Measurements from ENCODE around the gene PRR33.
A peak's percentile ranks its signal among the peaks of the same experiment; 100 is the strongest.

PRR33 gene

DNA sequence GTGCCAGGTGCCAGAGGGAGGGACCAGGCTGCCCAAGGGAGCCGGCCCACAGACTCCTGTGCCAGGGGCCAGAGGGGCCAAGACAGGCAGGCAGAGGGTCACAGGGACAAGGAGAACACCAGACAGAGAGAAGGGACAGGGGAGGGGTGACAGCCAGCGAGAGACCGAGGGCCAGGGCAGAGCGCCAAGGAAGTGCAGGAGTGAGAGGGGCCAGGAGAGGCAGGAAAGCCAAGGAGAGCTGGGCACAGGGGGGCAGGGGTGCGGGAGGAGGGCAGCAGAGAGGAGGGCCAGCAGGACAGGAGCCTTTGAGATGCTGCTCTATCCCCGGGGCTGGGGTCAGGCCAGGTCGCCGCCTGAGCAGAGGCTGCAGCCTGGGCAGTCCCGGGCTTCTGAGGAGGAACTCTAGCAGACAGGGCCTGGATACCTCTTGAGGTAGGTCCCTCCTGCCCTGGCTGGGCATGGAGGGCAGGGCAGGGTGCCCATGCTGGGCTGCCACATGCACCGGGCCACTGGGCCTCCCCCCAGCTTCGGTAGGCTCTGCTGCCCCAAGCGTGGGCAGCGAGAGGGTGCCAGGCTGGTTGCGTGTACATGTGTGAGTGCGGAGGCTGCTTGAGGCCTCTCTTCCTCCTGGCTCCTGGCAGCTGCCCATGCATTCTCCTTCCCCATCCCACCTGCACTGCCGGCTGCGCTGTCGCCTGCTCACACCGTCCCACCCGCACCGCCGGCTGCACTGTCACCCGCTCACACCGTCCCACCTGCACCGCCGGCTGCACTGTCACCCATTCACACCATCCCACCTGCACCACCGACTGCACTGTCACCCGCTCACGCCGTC lies 26.6 kb downstream of the PRR33 start:
- H3K27me3 ChIP-seq (ENCODE audit: insufficient read depth, low read length), result peaks cover 17% of the 10 kb centered on the region
- H3K4me3 ChIP-seq (ENCODE audit: low read depth, low read length), result no peak overlapping the region
- no peaks in the 10 kb centered on the region for H3K36me3 ChIP-seq (ENCODE audit: insufficient read depth, low read length)
- H3K4me1 ChIP-seq (ENCODE audit: control insufficient read depth, insufficient read depth, low read length, unreplicated experiment), result peaks cover 41% of the 10 kb centered on the region
- H2AFZ ChIP-seq (ENCODE audit: low read length, unreplicated experiment), result no peak overlapping the region
- no peaks in the 10 kb centered on the region for H3K79me2 ChIP-seq (ENCODE audit: control insufficient read depth, insufficient read depth, low read length, unreplicated experiment)
- H3K27ac ChIP-seq (ENCODE audit: low read depth, low read length), result peak overlapping the region; percentile 89; the same call in 1 of the 2 replicates

DNA sequence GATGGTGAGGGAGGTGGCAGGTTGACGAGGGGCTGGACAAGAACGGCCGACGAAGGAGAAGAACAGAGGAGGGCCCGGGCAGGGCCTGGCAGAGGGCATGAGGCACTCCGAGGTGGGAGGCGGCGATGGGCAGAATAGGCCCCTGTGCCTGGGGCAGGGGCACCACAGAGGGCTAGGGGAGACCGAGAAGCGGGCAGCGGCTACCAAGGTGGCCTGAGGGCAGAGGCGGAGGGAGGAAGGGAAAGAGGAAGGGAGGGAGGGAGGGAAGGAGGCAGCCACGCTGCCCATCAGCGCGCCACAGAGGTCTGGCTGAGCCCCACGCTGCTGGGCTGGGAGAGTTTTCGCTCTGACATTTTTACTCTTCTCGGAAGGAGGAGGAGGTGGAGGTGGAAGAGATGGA lies 27.5 kb downstream of the PRR33 start:
- Histone ChIP-seq H3K79me2 (ENCODE audit: control insufficient read depth, insufficient read depth, low read length, unreplicated experiment) (no peaks in the 10 kb centered on the region), H3K27ac (ENCODE audit: low read depth, low read length) (peak overlapping the region; percentile 89), H3K27me3 (ENCODE audit: insufficient read depth, low read length) (peaks cover 8% of the 10 kb centered on the region; the same call in 1 of the 2 replicates), H2AFZ (ENCODE audit: low read length, unreplicated experiment) (no peak overlapping the region), H3K36me3 (ENCODE audit: insufficient read depth, low read length) (no peaks in the 10 kb centered on the region), H3K4me3 (ENCODE audit: low read depth, low read length) (peak overlapping the region; percentile 59), H3K4me1 (ENCODE audit: control insufficient read depth, insufficient read depth, low read length, unreplicated experiment) (peaks cover 41% of the 10 kb centered on the region)

DNA sequence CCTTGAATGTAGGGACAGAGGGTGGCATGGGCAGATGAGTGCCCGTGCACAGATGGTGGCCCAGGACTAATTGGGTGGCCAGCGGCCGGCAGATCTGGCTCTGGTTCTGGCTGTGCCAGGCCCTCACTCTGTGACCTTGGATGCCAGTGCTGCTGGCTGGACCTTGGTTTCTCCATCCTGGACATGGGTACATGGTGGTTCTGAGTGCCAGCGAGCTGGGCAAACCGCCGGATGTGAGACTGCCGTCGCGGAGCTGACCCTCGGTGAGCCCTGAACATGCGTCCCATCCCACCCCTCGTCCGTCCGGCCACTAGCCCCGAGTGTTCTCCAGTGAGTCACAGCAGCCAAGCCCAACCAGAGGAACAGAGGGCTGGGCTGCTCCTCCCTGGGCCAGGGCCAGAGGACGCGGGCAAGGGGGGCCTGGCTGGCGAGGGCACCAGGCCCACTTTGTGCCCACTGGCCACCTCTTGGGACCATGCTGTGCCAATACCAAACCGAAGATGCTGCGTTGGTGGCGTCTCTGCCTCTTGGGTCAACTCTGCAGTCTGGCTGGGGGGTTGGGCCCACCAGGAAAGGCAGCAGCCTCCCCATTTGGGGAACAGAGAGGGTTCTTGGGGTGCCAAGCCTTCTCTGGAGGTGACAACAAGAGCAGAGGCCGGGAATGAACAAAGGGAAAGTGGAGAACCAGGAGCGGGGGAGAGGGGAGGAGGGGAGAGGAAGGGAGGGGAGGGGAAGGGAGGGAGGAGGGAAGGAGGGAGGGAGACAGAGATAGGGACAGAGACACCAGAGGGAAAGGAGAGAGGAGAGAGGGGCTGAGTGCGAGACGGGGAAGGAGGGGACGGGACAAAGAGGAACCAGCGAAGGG lies 28.1 kb downstream of the PRR33 start:
- no peaks in the 10 kb centered on the region for H3K36me3 ChIP-seq (ENCODE audit: insufficient read depth, low read length)
- no peaks in the 10 kb centered on the region for H3K79me2 ChIP-seq (ENCODE audit: control insufficient read depth, insufficient read depth, low read length, unreplicated experiment)
- H2AFZ ChIP-seq (ENCODE audit: low read length, unreplicated experiment), result no peak overlapping the region
- peaks cover 2% of the 10 kb centered on the region; the same call in 1 of the 2 replicates for H3K27me3 ChIP-seq (ENCODE audit: insufficient read depth, low read length)
- peaks cover 35% of the 10 kb centered on the region for H3K4me1 ChIP-seq (ENCODE audit: control insufficient read depth, insufficient read depth, low read length, unreplicated experiment)
- H3K4me3 ChIP-seq (ENCODE audit: low read depth, low read length), result peak overlapping the region; percentile 59
- peak overlapping the region; percentile 89 for H3K27ac ChIP-seq (ENCODE audit: low read depth, low read length)

DNA sequence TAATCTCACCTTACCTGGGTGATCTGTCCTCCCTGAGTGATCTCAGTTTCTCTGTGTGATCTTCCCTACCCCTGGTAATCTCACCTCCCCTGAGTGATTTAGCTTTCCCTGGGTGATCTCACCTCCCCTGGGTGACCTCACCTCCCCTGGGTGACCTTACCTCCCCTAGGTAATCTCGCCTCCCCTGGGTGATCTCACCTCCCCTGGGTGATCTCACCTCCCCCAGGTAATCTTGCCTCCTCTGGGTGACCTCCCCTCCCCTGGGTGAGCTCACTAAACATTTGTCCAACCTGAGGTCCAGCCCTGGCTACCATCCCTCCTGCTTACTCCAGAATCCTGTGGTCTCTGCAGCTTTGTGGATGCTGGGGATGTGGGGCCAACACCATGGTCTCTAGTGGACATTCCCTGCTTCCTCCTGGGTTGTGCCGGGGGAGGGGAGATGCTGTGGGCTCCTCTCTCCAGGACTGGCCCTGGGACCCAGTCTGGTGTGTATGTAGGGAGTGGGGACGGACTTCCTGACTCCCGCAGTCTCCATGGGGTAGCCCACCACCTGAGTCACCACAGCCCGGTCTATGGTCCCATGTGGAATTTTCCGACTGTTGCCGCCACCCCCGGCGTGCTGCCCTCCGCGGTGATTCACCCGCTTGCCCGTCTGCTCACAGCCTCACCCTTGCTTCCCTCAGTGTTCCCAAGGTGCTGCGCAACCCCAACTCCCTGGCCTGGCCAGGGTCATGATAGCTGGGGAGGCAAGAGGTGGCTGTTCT lies 28.9 kb downstream of the PRR33 start:
- Histone ChIP-seq H3K27ac (ENCODE audit: low read depth, low read length) (peak overlapping the region; percentile 89), H2AFZ (ENCODE audit: low read length, unreplicated experiment) (no peak overlapping the region), H3K27me3 (ENCODE audit: insufficient read depth, low read length) (no peaks in the 10 kb centered on the region), H3K4me3 (ENCODE audit: low read depth, low read length) (peak overlapping the region; percentile 26; the same call in 1 of the 2 replicates), H3K4me1 (ENCODE audit: control insufficient read depth, insufficient read depth, low read length, unreplicated experiment) (peaks cover 31% of the 10 kb centered on the region), H3K79me2 (ENCODE audit: control insufficient read depth, insufficient read depth, low read length, unreplicated experiment) (no peaks in the 10 kb centered on the region), H3K36me3 (ENCODE audit: insufficient read depth, low read length) (no peaks in the 10 kb centered on the region)

GRCh38 chr11:1861435-1862411 lies 30.0 kb downstream of the PRR33 start:
- H2AFZ ChIP-seq (ENCODE audit: low read length, unreplicated experiment), result no peak overlapping the region
- no peak overlapping the region for H3K4me3 ChIP-seq (ENCODE audit: low read depth, low read length)
- H3K27me3 ChIP-seq (ENCODE audit: insufficient read depth, low read length), result no peaks in the 10 kb centered on the region
- no peaks in the 10 kb centered on the region for H3K36me3 ChIP-seq (ENCODE audit: insufficient read depth, low read length)
- no peak overlapping the region for H3K27ac ChIP-seq (ENCODE audit: low read depth, low read length)
- peaks cover 31% of the 10 kb centered on the region for H3K4me1 ChIP-seq (ENCODE audit: control insufficient read depth, insufficient read depth, low read length, unreplicated experiment)
- no peaks in the 10 kb centered on the region for H3K79me2 ChIP-seq (ENCODE audit: control insufficient read depth, insufficient read depth, low read length, unreplicated experiment)

- Histone ChIP-seq H3K36me3 (ENCODE audit: insufficient read depth, low read length) (no peaks in the 10 kb centered on the region), H3K27ac (ENCODE audit: low read depth, low read length) (no peak overlapping the region), H2AFZ (ENCODE audit: low read length, unreplicated experiment) (no peak overlapping the region), H3K79me2 (ENCODE audit: control insufficient read depth, insufficient read depth, low read length, unreplicated experiment) (no peaks in the 10 kb centered on the region), H3K4me1 (ENCODE audit: control insufficient read depth, insufficient read depth, low read length, unreplicated experiment) (peaks cover 25% of the 10 kb centered on the region), H3K4me3 (ENCODE audit: low read depth, low read length) (no peak overlapping the region), H3K27me3 (ENCODE audit: insufficient read depth, low read length) (no peaks in the 10 kb centered on the region)
Measured at GRCh38 chr11:1860108-1860507, 31.6 kb downstream of the PRR33 start.

GRCh38 chr11:1859004-1859403 lies 32.7 kb downstream of the PRR33 start:
- H3K27ac ChIP-seq (ENCODE audit: low read depth, low read length), result no peak overlapping the region
- H3K79me2 ChIP-seq (ENCODE audit: control insufficient read depth, insufficient read depth, low read length, unreplicated experiment), result no peaks in the 10 kb centered on the region
- H3K4me1 ChIP-seq (ENCODE audit: control insufficient read depth, insufficient read depth, low read length, unreplicated experiment), result peaks cover 15% of the 10 kb centered on the region
- H3K4me3 ChIP-seq (ENCODE audit: low read depth, low read length), result no peak overlapping the region
- no peaks in the 10 kb centered on the region for H3K36me3 ChIP-seq (ENCODE audit: insufficient read depth, low read length)
- H2AFZ ChIP-seq (ENCODE audit: low read length, unreplicated experiment), result no peak overlapping the region
- no peaks in the 10 kb centered on the region for H3K27me3 ChIP-seq (ENCODE audit: insufficient read depth, low read length)

- Histone ChIP-seq H3K4me3 (ENCODE audit: low read depth, low read length) (no peak overlapping the region), H2AFZ (ENCODE audit: low read length, unreplicated experiment) (no peak overlapping the region), H3K27me3 (ENCODE audit: insufficient read depth, low read length) (no peaks in the 10 kb centered on the region), H3K27ac (ENCODE audit: low read depth, low read length) (no peak overlapping the region), H3K4me1 (ENCODE audit: control insufficient read depth, insufficient read depth, low read length, unreplicated experiment) (peaks cover 11% of the 10 kb centered on the region), H3K36me3 (ENCODE audit: insufficient read depth, low read length) (no peaks in the 10 kb centered on the region), H3K79me2 (ENCODE audit: control insufficient read depth, insufficient read depth, low read length, unreplicated experiment) (no peaks in the 10 kb centered on the region)
Measured at GRCh38 chr11:1858576-1858975, 33.1 kb downstream of the PRR33 start.

DNA sequence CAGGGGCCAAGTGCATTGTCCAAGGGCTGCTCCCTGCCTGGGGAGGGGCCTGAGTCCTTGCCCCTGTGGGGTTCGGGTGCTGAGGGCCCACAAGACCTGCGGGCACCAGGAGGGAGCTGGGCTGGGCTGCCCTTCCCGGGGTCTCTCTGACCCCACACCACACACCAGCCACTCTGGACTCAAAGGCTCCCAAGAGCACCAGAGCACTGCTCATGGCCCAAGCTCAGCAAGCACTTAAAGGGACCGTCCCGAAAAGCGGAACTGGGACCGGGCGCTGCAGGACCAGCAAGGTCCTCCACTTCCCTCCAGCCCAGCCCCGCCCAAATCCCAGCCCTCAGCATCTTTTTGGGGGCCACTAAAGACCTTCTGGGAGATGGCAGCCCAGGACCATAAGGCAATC lies 33.5 kb downstream of the PRR33 start:
- Histone ChIP-seq H3K36me3 (ENCODE audit: insufficient read depth, low read length) (no peaks in the 10 kb centered on the region), H3K27me3 (ENCODE audit: insufficient read depth, low read length) (no peaks in the 10 kb centered on the region), H3K79me2 (ENCODE audit: control insufficient read depth, insufficient read depth, low read length, unreplicated experiment) (no peaks in the 10 kb centered on the region), H2AFZ (ENCODE audit: low read length, unreplicated experiment) (no peak overlapping the region), H3K4me3 (ENCODE audit: low read depth, low read length) (no peak overlapping the region), H3K4me1 (ENCODE audit: control insufficient read depth, insufficient read depth, low read length, unreplicated experiment) (peaks cover 8% of the 10 kb centered on the region), H3K27ac (ENCODE audit: low read depth, low read length) (no peak overlapping the region)

All from ACC112 (cell line).